GM21717 (cell line): ENCODE measurements around the gene EXOC5.
"Not testable (repeated sequence)": the region's sequence is repeated elsewhere in the genome, so short reads cannot be mapped to it uniquely, and the experiment has no call there.

ENCODE experiments used
- ATAC-seq: cut with Tn5 transposase; IDR thresholded peaks from one replicate; pipeline ENCODE4 v1.9.1; 2021; ENCODE audit warnings: mild to moderate bottlenecking, moderate library complexity; ENCODE audit not compliant: unreplicated experiment

EXOC5 gene

DNA sequence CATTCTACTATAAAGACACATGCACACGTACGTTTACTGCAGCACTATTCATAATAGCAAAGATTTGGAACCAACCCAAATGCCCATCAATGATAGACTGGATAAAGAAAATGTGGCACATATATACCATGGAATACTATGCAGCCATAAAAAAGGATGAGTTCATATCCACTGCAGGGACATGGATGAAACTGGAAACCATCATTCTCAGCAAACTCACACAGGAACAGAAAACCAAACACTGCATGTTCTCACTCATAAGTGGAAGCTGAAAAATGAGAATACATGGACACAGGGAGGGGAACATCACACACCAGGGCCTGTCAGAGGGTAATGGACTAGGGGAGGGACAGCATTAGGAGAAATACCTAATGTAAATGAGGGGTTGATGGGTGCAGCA lies 10.5 kb downstream of the EXOC5 start:
- ATAC-seq = not testable (repeated sequence)

DNA sequence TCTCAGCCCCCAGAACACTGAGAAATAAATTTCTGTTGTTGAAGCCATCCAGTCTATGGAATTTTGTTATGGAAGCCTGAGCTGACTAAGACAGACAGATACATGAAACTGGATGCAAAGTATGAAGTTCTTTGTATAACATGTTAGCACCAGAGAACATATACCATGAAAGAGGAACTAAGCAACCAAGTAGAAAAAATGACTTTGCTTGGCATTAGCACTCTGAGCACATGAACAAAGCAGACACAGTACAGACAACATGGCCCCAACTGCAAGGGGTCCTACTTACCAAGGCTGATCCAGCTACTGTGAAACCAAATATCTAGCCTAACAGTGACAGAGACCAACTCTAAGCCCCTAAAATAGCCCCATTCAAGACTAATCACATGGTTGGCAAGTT lies 13.8 kb downstream of the EXOC5 start:
- peak; percentile 72 for ATAC-seq

DNA sequence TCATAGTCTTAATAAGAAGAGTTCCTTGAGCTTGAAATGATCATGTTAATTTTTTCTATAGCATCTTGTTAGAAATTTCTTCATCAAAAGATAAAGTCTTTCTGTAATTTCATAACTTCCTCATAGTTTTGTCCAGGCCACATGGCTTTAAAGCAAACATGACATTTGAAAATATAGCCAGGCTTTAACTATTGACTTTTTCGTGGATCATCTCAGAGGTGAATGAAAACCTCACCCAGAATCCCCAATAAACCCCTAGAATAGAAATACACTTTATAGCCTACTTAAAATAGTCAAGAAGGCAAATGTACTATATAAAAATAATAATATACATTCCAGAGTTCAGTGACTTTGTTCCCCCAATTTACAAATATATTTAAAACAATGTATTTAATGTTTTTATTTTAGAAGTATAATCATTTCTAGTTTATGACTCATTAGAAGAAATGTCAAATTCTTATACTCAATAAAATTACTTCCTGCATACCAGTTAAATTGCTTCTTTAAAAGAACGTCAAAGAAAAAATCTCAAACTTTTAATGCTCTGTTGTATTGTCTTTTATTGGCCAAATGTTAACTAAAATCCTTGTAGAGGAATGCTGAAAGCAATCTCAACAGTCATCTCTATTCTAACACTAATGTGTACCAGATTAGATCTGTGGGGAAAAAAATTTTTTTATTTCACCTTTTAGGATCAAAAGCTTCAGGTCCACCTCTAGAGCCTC lies 21.6 kb downstream of the EXOC5 start:
- no peak for ATAC-seq

DNA sequence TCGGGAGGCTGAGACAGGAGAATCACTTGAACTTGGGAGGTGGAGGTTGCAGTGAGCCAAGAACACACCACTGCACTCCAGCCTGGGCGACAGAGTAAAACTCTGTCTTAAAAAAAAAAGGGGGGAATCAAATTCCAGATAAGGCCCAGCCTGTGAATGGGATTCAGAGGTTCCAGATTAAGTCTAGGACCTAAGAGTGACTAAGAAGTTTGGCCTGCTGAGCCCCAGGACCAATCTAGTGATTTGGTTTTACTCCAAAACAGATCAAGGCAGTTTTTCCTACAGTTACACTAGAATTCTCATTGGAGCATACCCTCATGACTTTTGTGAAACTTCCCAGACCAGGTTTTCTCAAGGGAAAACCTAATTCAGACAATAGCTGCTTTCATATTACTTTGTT lies 22.8 kb downstream of the EXOC5 start:
- no peak for ATAC-seq

DNA sequence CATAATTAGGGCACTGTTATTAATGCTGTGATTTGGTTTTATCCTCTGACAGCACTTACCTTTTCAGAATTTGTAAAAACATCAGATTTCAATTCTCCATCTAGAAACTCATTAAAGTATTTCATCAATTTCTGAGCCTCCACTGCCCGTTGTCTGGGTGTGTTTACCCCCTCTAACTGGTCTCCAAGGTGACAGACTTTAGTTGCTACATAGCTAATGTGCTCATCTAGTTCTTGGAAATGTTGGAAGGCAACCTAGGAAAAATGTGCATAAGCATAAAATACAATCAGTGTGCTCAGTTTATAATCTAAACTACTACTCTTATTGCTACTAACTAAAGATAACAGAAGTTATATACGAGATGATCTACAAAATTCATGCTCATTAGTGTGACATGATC lies 24.6 kb downstream of the EXOC5 start:
- ATAC-seq = no peak

DNA sequence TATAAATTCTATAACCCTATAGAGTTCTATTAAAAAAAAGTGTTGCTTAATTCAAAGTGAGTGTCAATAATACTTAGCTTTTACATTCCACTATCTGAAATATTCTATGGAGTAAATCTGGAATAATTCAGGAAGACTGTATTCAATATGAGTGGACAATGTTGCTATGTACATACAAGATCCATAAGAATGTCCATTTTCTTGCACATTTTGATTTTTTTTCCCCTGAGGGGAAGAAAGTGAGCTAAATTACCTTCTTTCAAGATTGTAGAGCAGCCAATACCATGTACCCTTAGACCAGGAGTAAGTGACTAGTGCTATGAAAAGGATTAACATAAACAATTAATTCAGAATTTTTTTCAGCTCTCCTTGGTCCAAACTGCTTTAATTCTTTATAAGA lies 25.4 kb downstream of the EXOC5 start:
- ATAC-seq = no peak

DNA sequence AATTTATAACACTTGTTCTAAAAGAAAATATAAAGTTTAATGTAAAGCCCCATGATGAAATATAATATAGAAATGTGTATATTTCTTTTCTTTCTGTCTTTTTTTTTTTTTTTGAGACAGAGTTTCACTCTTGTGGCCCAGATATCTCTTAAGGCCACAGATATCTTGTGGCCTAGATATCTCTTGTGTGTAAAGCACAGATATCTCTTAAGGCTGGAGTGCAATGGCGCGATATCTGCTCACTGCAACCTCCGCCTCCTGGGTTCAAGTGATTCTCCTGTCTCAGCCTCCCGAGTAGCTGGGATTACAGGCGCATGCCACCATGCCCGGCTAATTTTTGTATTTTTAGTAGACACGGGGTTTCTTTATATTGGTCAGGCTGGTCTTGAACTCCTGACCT lies 28.6 kb downstream of the EXOC5 start:
- ATAC-seq = not testable (repeated sequence)

DNA sequence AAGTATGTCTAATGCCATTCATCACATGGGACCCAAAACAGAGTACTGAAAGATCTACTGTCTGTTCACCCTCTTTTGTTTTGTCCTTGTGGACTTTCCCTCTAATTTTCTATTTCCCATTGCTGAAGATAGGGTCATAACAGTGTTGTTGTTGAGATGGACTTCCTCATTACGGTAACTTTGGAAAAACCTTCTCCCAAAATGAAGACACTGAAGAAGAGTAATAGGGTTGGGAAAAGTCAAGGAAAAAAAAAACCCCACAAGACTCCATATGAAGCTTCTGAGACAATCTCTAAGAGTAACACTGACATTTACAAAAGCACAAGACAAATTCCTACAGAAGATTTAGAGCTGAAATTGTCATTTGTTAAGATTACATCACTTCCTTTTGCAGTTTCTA lies 36.7 kb downstream of the EXOC5 start:
- ATAC-seq = no peak

DNA sequence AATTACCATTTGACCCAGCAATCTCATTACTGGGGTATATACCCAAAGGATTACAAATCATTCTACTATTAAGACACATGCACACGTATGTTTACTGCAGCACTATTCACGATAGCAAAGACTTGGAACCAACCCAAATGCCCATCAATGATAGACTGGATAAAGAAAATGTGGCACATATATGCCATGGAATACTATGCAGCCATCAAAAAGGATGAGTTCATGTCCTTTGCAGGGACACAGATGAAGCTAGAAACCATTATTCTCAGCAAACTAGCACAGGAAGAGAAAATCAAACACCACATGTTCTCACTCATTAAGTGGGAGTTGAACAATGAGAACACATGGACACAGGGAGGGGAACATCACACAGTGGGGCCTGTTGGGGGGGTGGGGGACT lies 40.4 kb downstream of the EXOC5 start:
- ATAC-seq = not testable (repeated sequence)

DNA sequence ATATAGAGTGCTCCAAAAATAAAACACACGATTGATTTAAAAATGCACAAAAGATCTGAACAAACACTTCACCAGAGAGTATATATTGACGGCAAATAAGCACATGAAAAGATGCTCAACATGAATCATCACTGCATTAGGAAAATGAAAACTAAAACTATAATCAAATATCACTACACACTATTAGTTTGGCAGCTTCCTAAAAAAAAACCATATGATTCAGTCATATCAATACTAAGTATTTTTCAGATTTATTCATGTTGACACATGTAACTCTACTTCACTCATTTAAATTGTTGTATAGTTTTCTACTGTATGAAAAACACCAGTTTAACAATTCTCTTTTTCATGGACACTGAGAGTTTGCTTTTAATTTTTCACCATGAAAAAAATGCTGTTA lies 41.6 kb downstream of the EXOC5 start:
- peak; percentile 41 for ATAC-seq

DNA sequence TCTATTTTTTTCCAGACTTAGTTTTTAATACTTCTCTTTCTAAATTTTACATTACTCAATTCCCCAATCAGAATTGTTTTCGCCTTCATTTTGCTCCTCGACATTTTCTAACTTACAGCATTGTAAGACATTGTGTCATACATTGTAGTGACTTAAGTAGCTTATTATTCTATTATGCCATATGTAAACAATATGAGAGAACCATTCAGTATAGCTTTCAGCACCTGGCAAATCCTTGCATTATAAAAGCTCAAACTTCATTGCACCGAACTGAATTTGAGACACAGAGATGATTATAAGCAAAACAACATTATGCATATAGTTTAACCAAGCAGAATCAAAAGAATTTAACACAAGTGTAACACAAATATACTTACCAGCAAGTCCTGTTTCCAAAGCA lies 46.8 kb downstream of the EXOC5 start:
- no peak for ATAC-seq

DNA sequence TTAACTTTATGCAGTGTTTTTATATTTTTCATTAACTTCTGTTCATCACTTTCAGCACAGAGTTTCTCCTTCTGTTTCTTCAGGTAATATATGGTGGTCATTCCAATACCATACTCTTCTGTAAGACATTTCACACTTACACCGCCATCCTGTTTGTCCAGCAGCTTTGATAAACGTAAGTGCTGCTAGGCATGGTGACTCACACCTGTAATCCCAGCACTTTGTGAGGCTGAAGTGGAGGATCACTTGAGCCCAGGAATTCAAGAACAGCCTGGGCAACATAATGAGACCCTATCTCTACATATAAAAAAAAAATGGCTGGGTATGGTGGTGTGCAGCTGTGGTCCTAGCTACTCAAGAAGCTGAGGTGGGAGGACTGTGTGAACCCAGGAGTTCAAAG lies 55.8 kb downstream of the EXOC5 start:
- ATAC-seq = no peak

DNA sequence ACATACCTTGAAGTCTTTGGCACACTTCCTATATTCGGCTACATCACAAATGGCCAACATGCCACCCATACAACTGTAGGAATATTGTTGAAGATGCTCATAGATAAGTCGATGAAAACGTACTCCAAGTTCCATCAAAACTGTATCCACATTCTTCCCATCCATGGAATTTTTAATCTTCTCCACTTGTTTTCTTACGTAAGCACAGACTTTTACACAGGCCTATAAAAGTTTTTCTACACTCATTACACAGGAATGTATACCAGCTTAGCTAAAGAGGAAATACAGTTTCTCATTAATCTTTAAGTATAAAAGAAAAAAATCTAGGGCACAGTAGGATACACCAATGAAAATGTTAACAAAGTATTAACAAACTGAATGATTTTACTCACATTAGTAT lies 59.1 kb downstream of the EXOC5 start:
- ATAC-seq = no peak

DNA sequence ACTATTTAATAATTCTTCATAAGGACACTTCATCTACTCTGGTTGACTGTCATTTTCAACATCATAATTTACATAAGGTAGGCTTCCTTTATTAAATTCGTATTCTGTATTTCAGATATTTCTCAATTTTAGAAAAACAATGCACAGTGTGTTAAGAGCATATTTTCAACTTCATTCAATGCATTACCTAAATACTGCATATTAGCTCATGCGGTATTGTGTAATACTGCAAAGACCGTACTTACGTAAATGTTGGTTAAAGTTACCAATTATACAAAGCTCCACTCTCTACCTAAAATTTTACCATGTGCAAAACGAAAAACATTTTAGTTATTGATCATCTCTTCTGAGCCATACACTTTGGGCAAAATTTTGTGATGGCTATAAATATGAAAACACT lies 62.8 kb downstream of the EXOC5 start:
- ATAC-seq = no peak

DNA sequence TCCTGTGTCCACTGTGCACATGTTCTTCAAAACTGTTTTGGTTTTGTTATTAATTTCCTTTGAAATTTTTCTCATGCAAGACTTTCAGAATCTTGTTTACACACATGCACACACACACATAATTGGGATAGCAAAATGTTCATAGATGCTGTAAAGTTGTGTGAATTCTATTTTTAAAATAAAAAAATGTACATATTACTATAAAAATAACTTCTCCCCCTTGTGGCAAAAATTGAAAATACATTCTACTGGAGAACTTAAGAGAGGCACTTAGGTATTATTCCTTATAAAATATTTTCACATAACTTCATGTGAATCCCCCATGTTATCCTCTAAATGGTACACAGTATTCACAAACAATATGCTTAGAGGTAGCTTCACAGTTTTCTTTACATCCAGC lies 66.0 kb downstream of the EXOC5 start:
- not testable (repeated sequence) for ATAC-seq

DNA sequence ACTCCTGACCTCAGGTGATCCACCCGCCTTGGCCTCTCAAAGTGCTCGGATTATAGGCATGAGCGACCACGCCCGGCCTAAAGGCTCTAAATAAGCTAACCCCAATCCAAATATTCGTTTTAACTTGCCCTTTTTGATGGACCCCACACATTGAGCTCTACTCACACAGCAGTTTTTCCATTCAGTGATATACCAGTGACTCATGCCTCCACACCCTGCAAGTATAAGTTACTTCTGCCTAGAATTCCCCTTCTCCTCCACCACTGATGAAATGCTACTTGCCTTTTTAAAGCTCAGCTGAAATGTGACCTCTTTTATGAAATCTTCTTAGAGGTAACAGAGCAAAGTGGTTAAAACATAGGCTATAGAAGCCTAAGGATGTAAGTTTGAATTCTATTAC lies 68.8 kb downstream of the EXOC5 start:
- no peak for ATAC-seq

DNA sequence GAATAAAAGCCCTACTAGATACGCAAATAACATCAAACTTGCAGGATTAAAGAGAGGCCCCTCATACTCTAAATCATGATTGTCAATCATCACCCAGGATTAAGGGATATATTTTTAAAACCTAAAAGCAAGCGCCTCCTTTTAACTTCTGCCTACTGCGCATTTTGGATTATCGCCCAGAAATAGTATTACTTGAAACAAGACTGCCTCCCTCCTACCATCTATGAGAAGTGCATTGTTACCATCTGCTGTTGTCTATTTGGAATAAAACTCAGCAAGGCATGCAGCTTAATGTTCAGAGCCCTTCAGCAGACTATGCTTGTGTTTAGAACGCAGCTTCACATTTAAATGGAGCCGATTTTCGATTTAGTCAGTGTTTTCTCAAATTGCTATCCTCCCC lies 79.6 kb downstream of the EXOC5 start:
- no peak for ATAC-seq

DNA sequence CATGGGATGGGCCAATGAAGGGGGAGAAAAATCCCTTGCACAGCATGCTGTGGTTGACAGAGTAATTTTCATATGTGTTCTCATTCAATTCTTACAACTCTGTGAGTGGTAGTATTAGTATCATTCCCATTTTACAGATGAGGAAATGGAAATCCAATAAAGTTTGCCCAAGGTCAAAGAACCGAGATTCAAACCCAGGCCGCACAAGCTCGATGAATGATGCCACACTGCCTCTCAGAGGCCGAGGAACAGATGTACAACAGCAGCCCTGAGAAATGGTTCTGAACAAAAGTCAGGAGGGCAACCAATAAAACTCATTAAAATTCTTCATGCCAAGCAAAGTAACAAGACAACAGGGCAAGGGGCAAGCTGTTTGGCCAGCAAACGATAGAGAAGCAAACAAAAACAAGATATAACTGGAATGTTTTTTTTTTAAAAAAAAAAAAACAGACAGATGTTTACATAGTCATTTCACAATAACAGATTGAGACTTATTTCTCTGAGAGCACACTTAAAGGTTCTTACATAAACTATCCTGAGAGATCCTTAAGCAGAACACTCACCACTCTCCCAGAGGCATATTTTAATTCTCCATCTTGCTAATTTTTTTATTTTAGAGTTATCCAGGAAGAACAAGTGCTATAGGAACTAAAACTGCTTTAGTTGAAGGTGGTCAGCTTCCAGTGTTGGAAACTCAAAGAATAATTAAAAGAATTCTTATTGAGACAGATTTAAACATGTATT lies 85.8 kb downstream of the EXOC5 start:
- ATAC-seq = no peak

DNA sequence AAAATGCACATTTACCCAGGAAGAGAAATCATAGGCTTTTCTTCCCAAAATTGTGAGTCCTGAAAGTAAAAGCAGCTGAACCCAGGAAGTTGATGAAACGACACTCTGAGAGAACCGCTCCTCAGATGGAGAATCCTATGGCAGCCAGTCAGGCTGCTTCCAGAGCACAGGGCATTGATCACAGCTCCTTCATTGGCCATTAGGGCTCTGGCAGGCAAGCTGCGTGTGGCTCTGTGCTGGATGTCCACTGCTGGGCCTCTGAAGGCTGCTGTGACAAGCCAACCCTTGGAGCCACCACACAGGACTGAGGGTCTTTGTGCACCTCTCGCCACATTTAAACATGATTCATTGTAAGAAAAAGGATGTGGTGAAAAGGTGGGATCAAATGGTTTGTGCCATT lies 89.4 kb downstream of the EXOC5 start:
- no peak for ATAC-seq

DNA sequence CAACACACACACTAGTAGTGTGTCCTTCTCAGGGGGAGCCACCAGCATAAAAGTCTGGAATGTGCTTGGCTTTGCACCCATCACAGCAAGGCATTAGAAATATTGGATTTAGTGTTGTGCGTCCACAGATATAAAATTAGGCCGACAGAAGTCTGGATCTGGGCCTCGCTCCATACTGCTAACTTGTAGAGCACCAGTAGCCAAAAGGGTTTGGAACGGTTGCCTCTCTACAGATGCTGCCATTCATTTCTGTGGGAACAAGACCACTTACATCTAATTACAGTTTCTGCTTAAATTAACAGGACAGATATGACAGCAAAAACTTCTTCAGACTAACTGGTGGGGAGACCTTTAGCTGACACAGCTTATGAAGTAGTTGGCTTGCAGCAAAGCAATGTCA lies 94.2 kb downstream of the EXOC5 start:
- no peak for ATAC-seq

DNA sequence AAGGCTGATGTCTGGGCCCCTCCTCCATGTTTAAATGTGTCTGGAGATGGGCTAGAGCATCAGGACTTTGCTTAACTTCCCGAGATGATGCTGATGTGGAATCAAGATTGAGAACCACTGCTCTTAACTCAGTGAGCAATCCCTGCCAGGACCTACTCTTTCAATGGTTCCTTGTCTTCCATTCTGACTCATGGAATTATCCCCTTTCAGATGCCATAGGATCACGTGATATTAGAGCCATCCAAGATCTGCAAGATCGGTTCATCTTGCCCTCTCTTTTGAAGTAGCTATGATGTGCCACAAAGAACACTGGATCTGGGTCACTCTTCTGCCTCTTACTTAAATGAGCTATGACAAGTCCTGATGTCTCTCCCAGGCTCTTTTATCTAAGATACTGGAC lies 96.8 kb downstream of the EXOC5 start:
- no peak for ATAC-seq

DNA sequence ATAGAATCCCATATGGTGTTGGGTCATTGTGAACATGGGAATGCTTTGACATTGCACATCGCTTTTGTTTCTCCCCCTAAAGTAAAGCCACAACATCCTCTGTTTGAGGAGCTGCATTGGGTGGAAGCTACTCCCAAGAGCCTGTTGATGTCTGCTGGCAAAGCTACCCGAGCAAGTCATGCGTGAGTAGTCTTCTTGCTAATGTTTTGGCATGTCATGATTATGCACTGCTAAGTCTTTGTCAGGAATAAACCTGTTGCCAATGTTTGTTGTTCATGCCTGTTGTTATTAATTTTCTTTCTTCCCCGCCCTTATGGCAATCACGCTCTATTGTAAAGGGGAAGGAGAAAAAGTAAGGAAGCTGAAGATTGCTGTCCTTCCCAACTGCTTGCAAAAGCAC lies 97.3 kb downstream of the EXOC5 start:
- ATAC-seq = no peak

DNA sequence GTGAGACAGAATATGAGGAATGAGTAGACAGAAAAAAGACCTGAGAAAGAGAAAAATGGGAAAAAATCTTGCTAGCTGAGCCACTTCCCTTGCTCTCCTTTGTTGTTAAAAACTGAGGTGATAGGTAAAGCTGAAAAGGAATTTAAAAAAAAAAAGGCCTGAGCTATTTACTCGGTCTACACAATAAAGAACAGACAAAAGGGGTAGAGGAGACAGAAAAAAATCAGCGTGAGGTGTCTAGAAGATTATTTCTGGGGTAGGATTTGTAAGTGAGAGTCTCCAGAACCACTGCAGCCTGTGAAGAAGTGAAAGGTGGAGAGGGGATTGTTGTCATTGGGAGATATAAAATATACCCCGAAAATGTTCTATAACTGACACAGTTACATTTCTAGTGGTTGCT lies 98.8 kb downstream of the EXOC5 start:
- ATAC-seq = no peak
